ENCODE measurements around the gene GYPC.

Gene GYPC

DNA sequence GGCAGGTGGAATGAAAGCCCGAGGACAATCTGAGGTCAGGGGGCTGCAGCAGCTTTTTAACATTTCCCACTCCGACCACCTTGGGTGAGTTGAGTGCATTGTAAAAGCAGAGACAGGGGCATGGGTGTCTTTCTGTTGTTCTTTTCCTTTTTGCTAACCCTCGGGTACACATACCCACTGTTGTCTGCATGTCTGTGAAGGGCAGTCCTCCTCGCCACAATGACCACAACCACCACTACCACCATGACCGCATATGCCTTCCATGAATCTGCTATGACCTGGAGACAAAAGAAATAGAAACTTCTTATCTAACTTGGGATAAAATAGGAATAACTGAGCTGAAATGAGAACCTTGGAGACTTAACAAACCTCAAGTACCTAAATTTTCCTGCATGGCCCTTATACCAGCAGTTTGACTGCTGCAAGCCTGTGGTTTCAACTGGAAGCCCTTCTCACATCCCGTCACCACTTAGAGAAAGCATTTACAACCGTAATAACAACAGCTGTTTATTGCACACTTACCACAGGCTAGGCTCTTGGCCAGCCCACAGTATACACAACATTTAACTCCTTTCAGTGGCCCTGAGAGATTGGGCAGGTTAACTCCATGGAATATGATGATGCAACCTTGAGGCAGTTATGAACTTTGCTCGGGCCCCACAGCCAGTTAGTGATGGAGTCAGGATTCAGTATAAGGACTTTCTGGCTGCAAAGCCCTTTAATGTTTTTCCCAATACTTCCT is 80.3 kb downstream of the GYPC start:
- no peak for DNase-seq

DNA sequence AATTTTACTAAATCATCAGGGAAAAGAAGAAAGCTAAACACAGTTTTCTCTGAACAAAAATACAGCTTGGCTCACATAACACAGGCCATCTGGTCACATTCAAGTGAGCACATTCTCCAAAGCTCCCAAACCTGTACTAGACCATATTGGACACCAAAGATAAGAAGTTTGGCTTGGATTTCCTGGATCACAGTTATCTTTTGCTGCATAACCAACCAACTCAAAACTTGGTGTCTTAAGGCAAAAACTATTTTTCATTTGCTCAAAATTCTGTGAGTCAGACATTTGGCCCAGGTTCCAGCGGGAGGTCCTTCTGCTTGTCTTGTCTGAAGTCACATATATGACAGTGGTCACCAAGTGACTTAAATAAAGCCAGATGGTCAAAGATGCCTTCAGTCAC is 83.2 kb downstream of the GYPC start:
- DNase-seq = no peak

- no peak for DNase-seq
Measured at GRCh38 chr2:126744640-126745039, 88.7 kb downstream of the GYPC start.

Measured in DMS79 treated with DMSO at 0.1 percent for 48 hours (cell line).